Testis (tissue), 2 donors: ENCODE measurements around the gene OTOGL.
"Not testable (repeated sequence)": the region's sequence is repeated elsewhere in the genome, so short reads cannot be mapped to it uniquely, and the experiment has no call there.

ENCODE experiments used
- CTCF ChIP-seq, 3 experiments: fragments of 450-650 bp in 2 of 3; fragments of 200-600 bp in 1 of 3; sonication (generic) in 1 of 3; IDR thresholded peaks; one replicate each; pipeline ENCODE4 v1.5.1; 2016 to 2019; ENCODE audit warnings: antibody characterized with exemption in 3 of 3, mild to moderate bottlenecking in 2 of 3, moderate library complexity in 1 of 3
- POLR2A ChIP-seq: fragments of 450-650 bp; IDR thresholded peaks from one replicate; pipeline ENCODE4 v1.6.1; 2017; ENCODE audit warnings: antibody characterized with exemption, mild to moderate bottlenecking, moderate library complexity

GRCh38 chr12:80249581-80249980, 150.2 kb downstream of the OTOGL start:
- not testable (repeated sequence) for TF ChIP-seq POLR2A; CTCF (IDR thresholded peaks at IDR 0.05)
